IMR-90 (cell line): ENCODE results near the gene KRTCAP2. TPM values are rescaled to one million over a fixed set of nuclear protein-coding genes. Genes with fewer than 3 reads are reported as not detected.

ENCODE experiments used
- ATAC-seq: fragments of 200-7000 bp; cut with Tn5 transposase; 2 replicates; pipeline ENCODE4 v1.9.1; 2020; ENCODE audit warnings: low read depth, mild to moderate bottlenecking, moderate library complexity
- BruUV-seq: library from RNA; stranded (reverse); fragments of 400-500 nt; replicated peaks from 2 replicates; lab custom pipeline; 2021; lab: Mats Ljungman, UMichigan
- CTCF ChIA-PET: fragments of 300-600 bp; formaldehyde crosslinking; extraction: SDS; loops from one replicate; lab custom pipeline; 2021; ENCODE audit warnings: antibody characterized with exemption; lab: Yijun Ruan, JAX
- POLR2A ChIA-PET: fragments of 300-600 bp; sonication (Branson Sonifier 250); formaldehyde crosslinking; loops from one replicate; lab custom pipeline; 2022; ENCODE audit warnings: antibody characterized with exemption; ENCODE audit not compliant: unreplicated experiment; lab: Charles Lee
- DNase-seq: peaks from one replicate; pipeline ENCODE4 v3.0.0; 2013
- H2AFZ ChIP-seq: replicated peaks from 2 replicates; pipeline ENCODE3; 2013; ENCODE audit warnings: low read length, mild to moderate bottlenecking; ENCODE audit not compliant: poor library complexity
- H2AK5ac ChIP-seq: 2 replicates; pipeline ENCODE4 v1.6.1; 2013; ENCODE audit warnings: low read depth, low read length, inconsistent platforms
- H2AK9ac ChIP-seq: replicated peaks from 2 replicates; pipeline ENCODE3; 2013; ENCODE audit warnings: mild to moderate bottlenecking, low read depth, low read length, moderate library complexity; ENCODE audit not compliant: poor library complexity
- H2BK120ac ChIP-seq: 2 replicates; pipeline ENCODE4 v1.6.1; 2013; ENCODE audit warnings: low read depth, low read length, inconsistent platforms
- H2BK15ac ChIP-seq: 3 replicates; pipeline ENCODE4 v1.6.1; 2013; ENCODE audit warnings: low read depth, low read length, inconsistent platforms
- H2BK20ac ChIP-seq: 2 replicates; pipeline ENCODE4 v1.6.1; 2013; ENCODE audit warnings: low read depth, mild to moderate bottlenecking, inconsistent platforms, low read length, moderate library complexity
- H2BK5ac ChIP-seq: 2 replicates; pipeline ENCODE4 v1.6.1; 2013; ENCODE audit warnings: mild to moderate bottlenecking, low read depth, low read length, inconsistent platforms; ENCODE audit not compliant: poor library complexity, severe bottlenecking
- H3K14ac ChIP-seq: replicated peaks from 2 replicates; pipeline ENCODE4 v1.6.1; 2013; ENCODE audit warnings: low read depth, low read length, inconsistent platforms
- H3K18ac ChIP-seq: 2 replicates; pipeline ENCODE4 v1.6.1; 2013; ENCODE audit warnings: low read depth, low read length, control low read depth
- H3K23ac ChIP-seq: 2 replicates; pipeline ENCODE4 v1.6.1; 2013; ENCODE audit warnings: low read depth, low read length, inconsistent platforms
- H3K27ac ChIP-seq: 2 replicates; pipeline ENCODE4 v1.5.1; 2013; ENCODE audit warnings: mild to moderate bottlenecking, control low read depth, low read length; ENCODE audit not compliant: insufficient read depth
- H3K27me3 ChIP-seq: 2 replicates; pipeline ENCODE4 v1.6.1; 2013; ENCODE audit warnings: low read length; ENCODE audit not compliant: control insufficient read depth, insufficient read depth
- H3K36me3 ChIP-seq: 2 replicates; pipeline ENCODE4 v1.6.1; 2013; ENCODE audit warnings: low read length, mixed read lengths; ENCODE audit not compliant: control insufficient read depth, insufficient read depth
- H3K4ac ChIP-seq: 2 replicates; pipeline ENCODE4 v1.6.1; 2013; ENCODE audit warnings: low read depth, low read length, inconsistent platforms
- H3K4me1 ChIP-seq: 2 replicates; pipeline ENCODE4 v1.6.1; 2013; ENCODE audit warnings: low read length, mixed read lengths; ENCODE audit not compliant: control insufficient read depth, insufficient read depth
- H3K4me2 ChIP-seq: 2 replicates; pipeline ENCODE4 v1.6.1; 2013; ENCODE audit warnings: low read depth, mild to moderate bottlenecking, control low read depth, low read length, moderate library complexity
- H3K4me3 ChIP-seq: 2 replicates; pipeline ENCODE4 v1.5.1; 2013; ENCODE audit warnings: low read depth, mild to moderate bottlenecking, control low read depth, low read length, moderate library complexity; ENCODE audit not compliant: insufficient read depth
- H3K56ac ChIP-seq: 2 replicates; pipeline ENCODE4 v1.6.1; 2013; ENCODE audit warnings: low read length, inconsistent platforms; ENCODE audit not compliant: insufficient read depth; ENCODE audit errors: extremely low read depth
- H3K79me1 ChIP-seq, 2 experiments: 2 replicates each; pipeline ENCODE4 v1.6.1; 2013; ENCODE audit warnings: low read length in 2 of 2, inconsistent platforms in 1 of 2, low read depth in 1 of 2
- H3K9ac ChIP-seq: 2 replicates; pipeline ENCODE4 v1.6.1; 2013; ENCODE audit warnings: low read depth, low read length, control low read depth
- H3K9me1 ChIP-seq: 2 replicates; pipeline ENCODE4 v1.6.1; 2013; ENCODE audit warnings: low read length, inconsistent platforms; ENCODE audit not compliant: insufficient read depth
- H3K9me3 ChIP-seq: 2 replicates; pipeline ENCODE4 v1.6.1; 2013; ENCODE audit warnings: low read length; ENCODE audit not compliant: control insufficient read depth, insufficient read depth
- H4K20me1 ChIP-seq: 2 replicates; pipeline ENCODE4 v1.6.1; 2013; ENCODE audit warnings: low read length, inconsistent platforms; ENCODE audit not compliant: insufficient read depth
- H4K5ac ChIP-seq: 2 replicates; pipeline ENCODE4 v1.6.1; 2013; ENCODE audit warnings: mild to moderate bottlenecking, low read depth, low read length, control low read depth
- H4K8ac ChIP-seq, 2 experiments: 2 replicates each; pipeline ENCODE4 v1.6.1; 2013; ENCODE audit warnings: low read depth in 2 of 2, low read length in 2 of 2, control low read depth in 1 of 2, inconsistent platforms in 1 of 2
- H4K91ac ChIP-seq: 2 replicates; pipeline ENCODE4 v1.6.1; 2013; ENCODE audit warnings: low read depth, low read length, inconsistent platforms; ENCODE audit not compliant: insufficient read depth
- CEBPB ChIP-seq: IDR thresholded peaks from 2 replicates; pipeline ENCODE4 v1.6.1; 2012; ENCODE audit warnings: low read depth, low read length, improper control_type of control experiment
- CHD1 ChIP-seq: IDR thresholded peaks from 2 replicates; pipeline ENCODE4 v1.6.1; 2012; ENCODE audit warnings: low read depth, low read length, improper control_type of control experiment
- CTCF ChIP-seq: conservative IDR thresholded peaks from 2 replicates; pipeline ENCODE4 v1.5.1; 2012; ENCODE audit warnings: mild to moderate bottlenecking, low read depth, low read length, improper control_type of control experiment
- ELK1 ChIP-seq: fragments of 150-350 bp; IDR thresholded peaks from 2 replicates; pipeline ENCODE4 v1.6.1; 2016; ENCODE audit warnings: low read depth, mild to moderate bottlenecking, low read length, moderate library complexity, borderline replicate concordance
- MAFK ChIP-seq: IDR thresholded peaks from 2 replicates; pipeline ENCODE4 v1.6.1; 2012; ENCODE audit warnings: low read depth, low read length, improper control_type of control experiment
- NFE2L2 ChIP-seq: fragments of 150-350 bp; IDR thresholded peaks from 2 replicates; pipeline ENCODE4 v1.6.1; 2016; ENCODE audit warnings: low read depth, mild to moderate bottlenecking, low read length
- RCOR1 ChIP-seq: IDR thresholded peaks from 2 replicates; pipeline ENCODE4 v1.6.1; 2012; ENCODE audit warnings: mild to moderate bottlenecking, low read length, improper control_type of control experiment; ENCODE audit not compliant: insufficient replicate concordance
- USF2 ChIP-seq: fragments of 150-350 bp; IDR thresholded peaks from 2 replicates; pipeline ENCODE4 v1.6.1; 2017; ENCODE audit warnings: mild to moderate bottlenecking, antibody characterized with exemption, low read length, low read depth
- WGBS, 2 experiments: methylation state at CpG; one replicate each; pipeline versions ENCODE4 v1.1.5 to v1.1.7; 2013; ENCODE audit warnings: missing lambda C conversion rate in 2 of 2; ENCODE audit not compliant: insufficient read length in 1 of 2; ENCODE audit errors: extremely low coverage in 2 of 2; 5-methylcytosine and 5-hydroxymethylcytosine counted together
- dilution Hi-C: fragments of 300-500 bp; cut with HindIII; formaldehyde crosslinking; loops from one replicate; pipeline ENCODE4 v1.14.3; 2018; ENCODE audit warnings: low sequenced_read_pairs; ENCODE audit not compliant: unreplicated experiment
- in situ Hi-C: fragments of 300-500 bp; cut with MboI; formaldehyde crosslinking; loops from 3 replicates; pipeline ENCODE4 v1.14.3; 2019; ENCODE audit warnings: low sequenced_read_pairs, inconsistent platforms, mixed read lengths
- intact Hi-C: fragments of 100-400 bp; cut with micrococcal nuclease; formaldehyde crosslinking; loops from 2 replicates; pipeline ENCODE4 v1.10.0; 2022
- polyA plus RNA-seq, 3 experiments: library from polyadenylated mRNA; depleted of rRNA; stranded (reverse); fragments of >200 nt; gene quantifications; 2 replicates each; pipeline ENCODE4 v1.2.3, GENCODE V29; 2012; ENCODE audit warnings: low replicate concordance in 1 of 3
- total RNA-seq: library from RNA; depleted of rRNA; stranded (reverse); fragments of >200 nt; gene quantifications from 2 replicates; pipeline ENCODE4 v1.2.3, GENCODE V29; 2012

Gene KRTCAP2
- total and polyA plus RNA-seq, 2 of the 4 experiments (the other 2 are of a cell fraction): 76.7 to 232 TPM

GRCh38 chr1:155193275-155193990, 20.3 kb upstream of the KRTCAP2 start (continued):
- TF ChIP-seq CEBPB: no peak
- TF ChIP-seq RCOR1: no peak

- peak overlapping the region; percentile 98 for H4K91ac ChIP-seq
- no CpG with 5 or more reads among the region's 20 CpGs for WGBS, 2 experiments
- peak overlapping the region; percentile 83 for H3K4ac ChIP-seq
- no peaks in the 10 kb centered on the region for H4K20me1 ChIP-seq
- H3K14ac ChIP-seq: peak overlapping the region; percentile 79
- peak overlapping the region; percentile 64 for H4K5ac ChIP-seq
- H2AFZ ChIP-seq: peak overlapping the region; percentile 99
- DNase-seq: no peak
- no peak; the same call in 1 of the 2 replicates for ATAC-seq
- peak overlapping the region; percentile 60 for H2BK20ac ChIP-seq
- H3K4me2 ChIP-seq: peak overlapping the region; percentile 67
- peak overlapping the region; percentile 94 for H2AK5ac ChIP-seq
- no peak overlapping the region for H3K4me3 ChIP-seq
- H4K8ac ChIP-seq: peak overlapping the region; percentile 86 to 99
- intact Hi-C loops: no loop called here
- peak overlapping the region; percentile 56; the same call in 1 of the 2 replicates for H3K23ac ChIP-seq
- H3K27ac ChIP-seq: peak overlapping the region; percentile 80
- POLR2A ChIA-PET: interaction anchor here (1.3 kb wide), 1 partner anchor 20 kb away, joined by 4 read pairs; the partner anchor contains the start of gene KRTCAP2
- peak overlapping the region; percentile 76; the same call in 1 of the 3 replicates for H2BK15ac ChIP-seq
- H2BK120ac ChIP-seq: peak overlapping the region; percentile 74
- no TSS peak for BruUV-seq
- H2AK9ac ChIP-seq: peak overlapping the region; percentile 97
- peaks cover 13% of the 10 kb centered on the region for H3K9me1 ChIP-seq
- peaks cover 17% of the 10 kb centered on the region for H3K4me1 ChIP-seq
- peak overlapping the region; percentile 73 for H3K56ac ChIP-seq
- dilution Hi-C loops: no loop called here
- H3K9me3 ChIP-seq: no peaks in the 10 kb centered on the region
- peaks cover 7% of the 10 kb centered on the region; the same call in 1 of the 2 replicates for H3K36me3 ChIP-seq
- CTCF ChIA-PET: interaction anchor here (1.1 to 2.1 kb wide), 8 partner anchors 8 to 34 kb away, joined by 4 to 19 read pairs (median 6); partner anchors contain the start of gene KRTCAP2
- peaks cover 13 to 22% of the 10 kb centered on the region in 2 experiments; a peak in 3 of 4 replicates for H3K79me1 ChIP-seq
- H3K18ac ChIP-seq: peak overlapping the region; percentile 25; the same call in 1 of the 2 replicates
- peak overlapping the region; percentile 16 for H3K9ac ChIP-seq
- in situ Hi-C loops: no loop called here
- H2BK5ac ChIP-seq: peak overlapping the region; percentile 59
- H3K27me3 ChIP-seq: no peaks in the 10 kb centered on the region
- TF ChIP-seq CTCF (no peak), CHD1 (no peak), ELK1 (no peak), NFE2L2 (no peak), USF2 (no peak), MAFK (no peak)
These were observed 19.5 kb upstream of the KRTCAP2 start for GRCh38 chr1:155192346-155193274.
